ENCODE measurements around the gene PFKFB3.

The PFKFB3 gene

GRCh38 chr10:6220418-6221191 lies 17.9 kb downstream of the PFKFB3 start:
- no peak for DNase-seq (ENCODE audit: low spot score)

- no peak for DNase-seq (ENCODE audit: low spot score)
Observed at GRCh38 chr10:6221192-6221940, 18.6 kb downstream of the PFKFB3 start.

DNA sequence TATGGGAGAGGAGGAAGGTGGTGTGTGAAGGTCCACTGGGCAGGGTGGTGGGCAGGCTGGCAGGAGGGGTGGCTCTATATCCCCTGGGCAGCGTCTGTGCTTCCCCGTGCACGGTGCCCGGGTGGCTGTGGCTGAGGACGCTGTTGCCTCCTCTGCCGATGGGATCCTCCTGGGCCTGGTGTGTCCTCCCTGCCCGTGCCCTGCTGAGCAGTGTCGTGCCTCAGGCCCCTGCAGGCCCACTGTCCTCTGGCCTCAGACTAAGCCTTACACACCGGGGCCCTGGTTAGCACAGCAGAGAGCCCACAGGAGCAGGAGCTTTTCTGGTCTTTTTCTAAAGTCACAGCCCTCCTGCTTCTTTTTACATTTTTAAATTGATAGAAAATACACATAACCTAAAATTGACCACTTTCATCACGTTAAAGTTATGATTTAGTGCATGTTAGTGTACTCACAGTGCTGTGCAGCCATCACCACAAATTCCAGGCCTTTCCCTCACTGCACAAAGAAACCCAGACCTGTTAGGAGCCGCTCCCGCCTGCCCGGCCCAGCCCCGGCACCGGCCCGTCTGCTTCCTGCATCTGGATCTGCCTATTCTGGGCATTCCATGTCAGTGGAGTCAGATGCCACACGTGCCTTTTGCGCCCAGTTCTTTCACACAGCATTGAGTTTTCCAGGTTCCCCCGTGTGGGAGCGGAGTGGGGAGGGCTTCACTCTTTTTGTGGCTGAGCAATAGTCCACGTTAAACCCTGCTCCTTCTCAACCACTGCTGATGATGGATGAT lies 19.4 kb downstream of the PFKFB3 start:
- no peak for DNase-seq (ENCODE audit: low spot score)

DNA sequence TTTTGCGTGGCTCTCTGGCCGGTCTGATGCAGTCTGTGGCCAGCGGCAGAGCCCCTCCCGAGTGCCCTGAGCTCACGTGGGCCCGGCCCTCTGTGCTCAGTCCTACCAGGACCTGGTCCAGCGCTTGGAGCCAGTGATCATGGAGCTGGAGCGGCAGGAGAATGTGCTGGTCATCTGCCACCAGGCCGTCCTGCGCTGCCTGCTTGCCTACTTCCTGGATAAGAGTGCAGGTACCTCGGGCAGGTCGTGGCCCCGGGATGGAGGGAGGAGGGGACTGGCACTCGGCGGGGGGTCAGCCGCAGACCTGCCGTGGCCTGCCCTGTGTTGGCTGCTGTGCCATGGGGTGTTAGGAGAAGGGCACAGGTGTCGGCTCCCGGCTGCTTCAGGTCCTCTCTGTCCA lies 20.0 kb downstream of the PFKFB3 start:
- no peak for DNase-seq (ENCODE audit: low spot score)

DNA sequence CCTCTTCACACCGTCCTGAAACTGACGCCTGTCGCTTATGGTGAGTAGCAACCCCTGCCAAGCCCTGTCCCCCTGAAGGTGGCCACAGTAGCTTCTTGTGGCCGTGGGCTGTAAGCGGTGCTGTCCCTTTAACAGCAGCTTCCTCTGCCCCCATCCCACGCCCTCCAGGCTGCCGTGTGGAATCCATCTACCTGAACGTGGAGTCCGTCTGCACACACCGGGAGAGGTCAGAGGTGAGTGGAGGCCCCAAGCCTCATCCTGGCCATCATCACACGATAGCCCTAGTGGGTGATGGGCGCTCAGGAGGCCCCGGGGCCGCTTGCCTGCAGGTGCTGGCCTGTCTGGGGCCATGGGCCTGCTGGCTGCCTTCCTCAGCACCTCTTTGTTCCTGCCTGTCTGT lies 21.2 kb downstream of the PFKFB3 start:
- DNase-seq (ENCODE audit: low spot score): no peak

- no peak for DNase-seq (ENCODE audit: low spot score)
Observed at GRCh38 chr10:6224781-6225180, 22.0 kb downstream of the PFKFB3 start.

DNA sequence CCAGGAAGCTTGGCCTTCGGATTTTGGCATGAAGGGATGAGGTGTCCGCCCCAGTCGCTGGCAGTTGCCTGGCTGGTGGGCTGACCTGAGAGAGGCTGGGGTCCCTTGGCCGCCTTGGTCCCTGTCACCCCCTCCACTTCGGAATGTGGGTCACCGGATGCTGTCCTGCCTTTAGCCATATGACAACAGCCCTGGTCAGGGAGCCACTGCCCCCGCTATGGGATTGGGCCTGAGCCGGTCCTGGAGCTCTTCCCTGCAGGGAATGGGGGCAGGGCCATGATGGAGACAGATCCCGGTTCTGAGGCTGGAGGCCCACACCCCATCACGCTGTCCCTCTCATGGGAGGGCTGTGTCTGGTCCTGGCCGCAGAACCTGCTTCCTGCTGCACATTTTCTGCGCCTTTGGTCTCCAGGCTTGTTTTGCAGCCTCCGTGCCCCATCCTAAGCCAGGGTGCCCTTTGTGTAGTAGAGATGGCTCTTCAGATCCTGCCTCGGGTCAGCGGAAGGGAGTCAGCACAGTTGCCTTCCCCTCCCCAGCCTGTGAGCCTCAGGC lies 22.6 kb downstream of the PFKFB3 start:
- DNase-seq (ENCODE audit: low spot score): no peak

DNA sequence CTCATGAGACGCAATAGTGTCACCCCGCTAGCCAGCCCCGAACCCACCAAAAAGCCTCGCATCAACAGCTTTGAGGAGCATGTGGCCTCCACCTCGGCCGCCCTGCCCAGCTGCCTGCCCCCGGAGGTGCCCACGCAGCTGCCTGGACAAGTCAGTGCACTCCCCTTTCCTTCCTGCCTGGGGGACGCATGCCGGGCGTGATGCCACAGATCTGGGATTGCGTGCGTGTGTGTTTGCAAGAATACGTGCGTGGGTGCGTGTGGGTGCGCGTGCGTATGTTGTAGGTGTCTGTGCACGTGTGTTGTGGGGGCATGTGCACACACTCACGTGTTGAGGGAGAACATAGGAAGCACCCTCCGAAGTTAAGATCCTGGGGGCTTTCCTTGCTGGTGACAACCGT lies 23.5 kb downstream of the PFKFB3 start:
- no peak for DNase-seq (ENCODE audit: low spot score)

- no peak for DNase-seq (ENCODE audit: low spot score)
Observed at GRCh38 chr10:6227346-6227745, 24.6 kb downstream of the PFKFB3 start.

DNA sequence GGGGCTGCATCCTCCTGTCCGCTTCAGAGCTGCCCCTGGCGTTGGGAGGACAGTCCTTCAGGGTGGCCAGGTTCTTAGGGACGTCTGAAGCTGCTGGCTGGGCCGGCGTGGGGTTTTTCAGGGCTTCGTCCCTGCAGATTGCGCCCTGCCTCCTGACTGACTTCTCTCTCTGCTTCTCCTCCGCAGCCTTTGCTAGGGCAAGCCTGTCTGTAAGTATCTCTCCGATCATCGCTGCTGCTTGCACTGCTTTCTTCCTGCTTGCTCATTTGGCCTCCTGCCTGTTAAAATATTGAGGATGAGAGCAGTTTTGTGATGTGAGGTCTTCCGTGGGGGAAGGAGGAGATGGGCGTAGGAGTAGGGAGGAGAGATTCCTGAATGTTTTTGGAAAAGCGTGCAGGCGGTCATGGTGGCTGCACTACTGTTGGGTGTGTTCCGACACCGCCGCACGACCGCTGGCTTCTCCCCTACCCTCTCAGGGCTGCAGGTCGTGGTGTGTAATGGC lies 25.3 kb downstream of the PFKFB3 start:
- no peak for DNase-seq (ENCODE audit: low spot score)

- no peak for DNase-seq (ENCODE audit: low spot score)
Observed at GRCh38 chr10:6228647-6229046, 25.9 kb downstream of the PFKFB3 start.

- DNase-seq (ENCODE audit: low spot score): no peak
Observed at GRCh38 chr10:6229290-6229689, 26.6 kb downstream of the PFKFB3 start.

GRCh38 chr10:6229746-6230145 lies 27.0 kb downstream of the PFKFB3 start:
- DNase-seq (ENCODE audit: low spot score): no peak

DNA sequence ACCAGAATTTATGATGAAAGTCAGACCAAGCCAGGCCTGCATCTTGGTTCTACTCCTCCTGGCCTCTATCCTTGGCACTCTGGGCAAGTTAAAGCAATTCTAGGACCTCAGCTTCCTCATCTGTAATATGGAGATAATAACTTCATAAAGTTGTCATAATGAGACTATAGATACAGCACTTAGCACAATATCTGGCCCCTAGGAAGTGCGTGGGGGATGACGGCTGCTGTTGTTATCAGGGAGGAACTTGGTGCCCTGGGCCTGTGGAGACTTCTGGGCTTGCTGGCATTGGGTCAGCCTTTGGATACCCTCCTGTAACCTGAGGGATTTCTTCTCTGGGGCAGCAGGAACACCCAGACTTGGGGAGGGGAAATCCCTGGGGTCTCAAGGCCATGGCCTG lies 27.6 kb downstream of the PFKFB3 start:
- no peak for DNase-seq (ENCODE audit: low spot score)

DNA sequence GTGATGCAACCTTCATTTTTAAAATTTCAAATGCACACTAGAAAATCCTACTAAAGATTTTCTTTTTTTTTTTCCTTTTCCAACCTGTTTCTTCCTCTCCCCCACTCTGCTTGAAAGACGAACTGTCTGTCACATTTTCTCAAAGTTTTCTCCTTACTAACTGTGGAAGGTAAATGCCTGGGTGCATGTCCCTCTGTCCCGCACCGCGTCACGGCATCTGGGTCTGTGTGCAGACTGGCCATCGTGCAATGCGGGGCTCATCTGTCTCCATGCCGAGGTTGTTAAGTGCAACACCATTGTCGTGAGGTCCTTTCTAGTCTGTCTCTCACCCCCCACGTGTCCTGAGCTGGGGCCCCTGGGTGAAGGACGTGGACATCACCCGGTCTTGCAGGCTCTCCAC lies 28.4 kb downstream of the PFKFB3 start:
- DNase-seq (ENCODE audit: low spot score): no peak

DNA sequence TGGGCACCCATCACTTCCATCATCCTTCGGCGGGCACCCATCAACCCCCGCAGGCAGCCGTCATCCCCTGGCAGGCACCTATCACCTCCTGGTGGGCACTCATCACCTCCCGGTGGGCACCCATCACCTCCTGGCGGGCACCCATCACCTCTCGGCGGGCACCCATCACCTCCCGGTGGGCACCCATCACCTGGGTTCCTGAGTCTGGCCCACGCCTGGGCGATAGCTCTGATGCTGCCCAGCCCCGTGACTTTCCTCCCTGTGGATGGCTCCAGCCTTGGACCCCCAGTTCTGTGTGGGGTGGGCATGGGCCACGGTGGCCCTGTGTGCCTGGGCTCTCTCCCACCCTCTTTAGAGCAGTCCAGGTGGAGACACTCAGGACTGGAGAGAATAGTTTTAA lies 29.0 kb downstream of the PFKFB3 start:
- DNase-seq (ENCODE audit: low spot score): no peak

- DNase-seq (ENCODE audit: low spot score): no peak
Observed at GRCh38 chr10:6232225-6232807, 29.6 kb downstream of the PFKFB3 start.

DNA sequence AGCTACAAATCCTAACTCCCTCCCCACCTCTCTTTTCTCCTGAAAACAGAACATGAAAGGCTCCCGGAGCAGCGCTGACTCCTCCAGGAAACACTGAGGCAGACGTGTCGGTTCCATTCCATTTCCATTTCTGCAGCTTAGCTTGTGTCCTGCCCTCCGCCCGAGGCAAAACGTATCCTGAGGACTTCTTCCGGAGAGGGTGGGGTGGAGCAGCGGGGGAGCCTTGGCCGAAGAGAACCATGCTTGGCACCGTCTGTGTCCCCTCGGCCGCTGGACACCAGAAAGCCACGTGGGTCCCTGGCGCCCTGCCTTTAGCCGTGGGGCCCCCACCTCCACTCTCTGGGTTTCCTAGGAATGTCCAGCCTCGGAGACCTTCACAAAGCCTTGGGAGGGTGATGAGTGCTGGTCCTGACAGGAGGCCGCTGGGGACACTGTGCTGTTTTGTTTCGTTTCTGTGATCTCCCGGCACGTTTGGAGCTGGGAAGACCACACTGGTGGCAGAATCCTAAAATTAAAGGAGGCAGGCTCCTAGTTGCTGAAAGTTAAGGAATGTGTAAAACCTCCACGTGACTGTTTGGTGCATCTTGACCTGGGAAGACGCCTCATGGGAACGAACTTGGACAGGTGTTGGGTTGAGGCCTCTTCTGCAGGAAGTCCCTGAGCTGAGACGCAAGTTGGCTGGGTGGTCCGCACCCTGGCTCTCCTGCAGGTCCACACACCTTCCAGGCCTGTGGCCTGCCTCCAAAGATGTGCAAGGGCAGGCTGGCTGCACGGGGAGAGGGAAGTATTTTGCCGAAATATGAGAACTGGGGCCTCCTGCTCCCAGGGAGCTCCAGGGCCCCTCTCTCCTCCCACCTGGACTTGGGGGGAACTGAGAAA lies 30.4 kb downstream of the PFKFB3 start:
- no peak for DNase-seq (ENCODE audit: low spot score)

DNA sequence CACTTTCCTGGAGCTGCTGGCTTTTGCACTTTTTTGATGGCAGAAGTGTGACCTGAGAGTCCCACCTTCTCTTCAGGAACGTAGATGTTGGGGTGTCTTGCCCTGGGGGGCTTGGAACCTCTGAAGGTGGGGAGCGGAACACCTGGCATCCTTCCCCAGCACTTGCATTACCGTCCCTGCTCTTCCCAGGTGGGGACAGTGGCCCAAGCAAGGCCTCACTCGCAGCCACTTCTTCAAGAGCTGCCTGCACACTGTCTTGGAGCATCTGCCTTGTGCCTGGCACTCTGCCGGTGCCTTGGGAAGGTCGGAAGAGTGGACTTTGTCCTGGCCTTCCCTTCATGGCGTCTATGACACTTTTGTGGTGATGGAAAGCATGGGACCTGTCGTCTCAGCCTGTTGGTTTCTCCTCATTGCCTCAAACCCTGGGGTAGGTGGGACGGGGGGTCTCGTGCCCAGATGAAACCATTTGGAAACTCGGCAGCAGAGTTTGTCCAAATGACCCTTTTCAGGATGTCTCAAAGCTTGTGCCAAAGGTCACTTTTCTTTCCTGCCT lies 31.1 kb downstream of the PFKFB3 start:
- DNase-seq (ENCODE audit: low spot score): no peak

- no peak for DNase-seq (ENCODE audit: low spot score)
Observed at GRCh38 chr10:6234371-6234770, 31.6 kb downstream of the PFKFB3 start.

All from SK-N-DZ (cell line).